Right atrium auricular region (tissue), 2 donors: ENCODE measurements around the gene TLE7. TPM values are rescaled to one million over a fixed set of nuclear protein-coding genes. Genes with fewer than 3 reads are reported as not detected.
A peak's percentile ranks its signal among the peaks of the same experiment; 100 is the strongest.

Source experiments
- DNase-seq: peaks from one replicate; pipeline ENCODE4 v3.0.0-alpha.2; 2019; ENCODE audit warnings: low spot score
- H3K27ac ChIP-seq, 2 donors: fragments of 200-600 bp; sonication (generic); 1 replicate in 1 of 2; 2 replicates in 1 of 2; pipeline ENCODE4 v1.5.1; 2016 to 2019
- H3K27me3 ChIP-seq, 2 donors: fragments of 200-600 bp; sonication (generic); one replicate each; pipeline versions ENCODE4 v1.5.1 to v1.6.0; 2017 to 2019
- H3K36me3 ChIP-seq: fragments of 200-600 bp; sonication (generic); one replicate; pipeline ENCODE4 v1.5.1; 2016
- H3K4me1 ChIP-seq, 2 donors: fragments of 200-600 bp; sonication (generic); one replicate each; pipeline versions ENCODE4 v1.5.1 to v1.6.0; 2017 to 2019
- H3K4me3 ChIP-seq, 2 donors: fragments of 200-600 bp; sonication (generic); 1 replicate in 1 of 2; 2 replicates in 1 of 2; pipeline ENCODE4 v1.5.1; 2017 to 2019; ENCODE audit warnings: mild to moderate bottlenecking in 1 of 2, moderate library complexity in 1 of 2
- H3K9me3 ChIP-seq, 2 donors: fragments of 200-600 bp; sonication (generic); one replicate each; pipeline ENCODE4 v1.5.1; 2019
- total RNA-seq, 2 donors: library from RNA; depleted of rRNA; stranded (reverse); fragments of >200 nt; gene quantifications; one replicate each; pipeline ENCODE4 v1.1.0, GENCODE V29; 2016
- TF ChIP-seq, protein P1 (sequence below), 2 donors: fragments of 200-600 bp; sonication (generic); IDR thresholded peaks; one replicate each; pipeline ENCODE4 v1.5.1; 2019; ENCODE audit warnings: antibody characterized with exemption in 2 of 2

TLE7 gene
- total RNA-seq, 2 donors from 2014 or later = not detected

DNA sequence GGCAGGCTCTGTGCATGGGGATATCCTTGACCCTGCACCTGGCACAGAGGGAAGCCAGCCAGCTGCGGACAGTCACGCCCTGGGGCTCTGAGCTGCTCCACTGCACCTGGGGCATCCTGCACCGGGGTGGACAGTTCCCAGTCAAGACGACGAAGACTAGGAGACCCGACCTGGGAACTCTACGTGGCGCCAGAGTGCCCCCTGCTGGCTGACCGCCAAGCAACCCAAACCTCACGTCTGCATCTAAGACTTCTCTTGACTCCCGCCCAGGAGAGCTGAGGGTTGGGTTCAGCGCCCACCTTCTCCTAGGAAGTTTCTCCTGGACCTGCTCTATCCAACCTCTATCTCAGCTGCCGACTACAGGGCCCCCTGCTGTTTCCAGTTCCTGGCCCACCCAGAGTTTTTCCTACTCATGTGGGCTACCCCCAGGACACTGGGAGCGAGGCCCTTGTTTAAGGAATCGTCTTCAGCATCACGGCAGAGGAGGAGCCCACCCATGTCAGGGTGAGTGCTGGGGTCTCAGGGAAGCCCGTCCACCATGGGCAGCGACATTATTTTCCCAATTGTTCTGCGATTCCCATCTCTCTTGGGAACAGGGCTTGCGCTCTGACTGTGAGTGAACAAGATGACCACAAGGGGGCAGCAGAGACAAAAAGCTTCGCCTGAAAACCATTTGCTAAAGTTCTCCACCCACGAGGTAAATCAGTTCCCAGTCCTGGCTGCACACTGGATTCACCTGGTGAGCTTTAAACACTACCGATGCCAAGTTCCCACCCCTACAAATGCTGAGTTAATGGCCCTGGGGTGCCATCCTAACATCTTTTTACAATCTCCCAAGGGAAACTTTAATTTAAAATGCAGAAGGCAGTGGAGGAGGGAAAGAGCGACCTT, 29.3 kb downstream of the TLE7 start:
- H3K36me3 ChIP-seq = no peaks in the 10 kb centered on the region
- H3K27ac ChIP-seq = no peak overlapping the region
- no peaks in the 10 kb centered on the region for H3K27me3 ChIP-seq
- H3K4me3 ChIP-seq = no peak overlapping the region
- DNase-seq = peak; percentile 74
- no peaks in the 10 kb centered on the region for H3K4me1 ChIP-seq
- H3K9me3 ChIP-seq = no peaks in the 10 kb centered on the region
- TF ChIP-seq, protein P1, sequence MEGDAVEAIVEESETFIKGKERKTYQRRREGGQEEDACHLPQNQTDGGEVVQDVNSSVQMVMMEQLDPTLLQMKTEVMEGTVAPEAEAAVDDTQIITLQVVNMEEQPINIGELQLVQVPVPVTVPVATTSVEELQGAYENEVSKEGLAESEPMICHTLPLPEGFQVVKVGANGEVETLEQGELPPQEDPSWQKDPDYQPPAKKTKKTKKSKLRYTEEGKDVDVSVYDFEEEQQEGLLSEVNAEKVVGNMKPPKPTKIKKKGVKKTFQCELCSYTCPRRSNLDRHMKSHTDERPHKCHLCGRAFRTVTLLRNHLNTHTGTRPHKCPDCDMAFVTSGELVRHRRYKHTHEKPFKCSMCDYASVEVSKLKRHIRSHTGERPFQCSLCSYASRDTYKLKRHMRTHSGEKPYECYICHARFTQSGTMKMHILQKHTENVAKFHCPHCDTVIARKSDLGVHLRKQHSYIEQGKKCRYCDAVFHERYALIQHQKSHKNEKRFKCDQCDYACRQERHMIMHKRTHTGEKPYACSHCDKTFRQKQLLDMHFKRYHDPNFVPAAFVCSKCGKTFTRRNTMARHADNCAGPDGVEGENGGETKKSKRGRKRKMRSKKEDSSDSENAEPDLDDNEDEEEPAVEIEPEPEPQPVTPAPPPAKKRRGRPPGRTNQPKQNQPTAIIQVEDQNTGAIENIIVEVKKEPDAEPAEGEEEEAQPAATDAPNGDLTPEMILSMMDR (IDR thresholded peaks at IDR 0.05) = peak; percentile 75 to 97

DNA sequence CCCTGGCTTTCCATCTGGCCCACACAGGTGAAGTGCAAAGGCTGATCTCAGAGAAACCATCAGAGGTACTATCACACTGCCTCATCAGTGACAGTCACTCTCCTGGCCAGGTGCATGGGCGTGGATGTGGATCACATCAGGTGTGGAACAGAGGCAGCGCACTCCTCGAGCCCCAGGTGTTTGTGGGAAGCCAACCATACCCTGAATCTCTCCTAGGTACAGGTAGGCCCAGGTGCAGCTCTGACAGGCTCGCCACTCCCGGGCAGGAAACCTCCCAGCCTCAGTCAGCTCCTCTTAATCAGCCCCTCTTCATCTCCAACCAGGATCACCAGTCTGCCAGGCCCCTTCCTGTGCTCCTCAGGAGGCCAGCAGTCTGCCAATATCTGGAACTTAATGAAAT, 31.7 kb downstream of the TLE7 start:
- DNase-seq = no peak
- Histone ChIP-seq H3K4me1 (no peaks in the 10 kb centered on the region), H3K9me3 (no peaks in the 10 kb centered on the region), H3K27me3 (no peaks in the 10 kb centered on the region), H3K36me3 (no peaks in the 10 kb centered on the region), H3K4me3 (no peak overlapping the region), H3K27ac (no peak overlapping the region)
- TF ChIP-seq, protein P1 (IDR thresholded peaks at IDR 0.05) = no peak

DNA sequence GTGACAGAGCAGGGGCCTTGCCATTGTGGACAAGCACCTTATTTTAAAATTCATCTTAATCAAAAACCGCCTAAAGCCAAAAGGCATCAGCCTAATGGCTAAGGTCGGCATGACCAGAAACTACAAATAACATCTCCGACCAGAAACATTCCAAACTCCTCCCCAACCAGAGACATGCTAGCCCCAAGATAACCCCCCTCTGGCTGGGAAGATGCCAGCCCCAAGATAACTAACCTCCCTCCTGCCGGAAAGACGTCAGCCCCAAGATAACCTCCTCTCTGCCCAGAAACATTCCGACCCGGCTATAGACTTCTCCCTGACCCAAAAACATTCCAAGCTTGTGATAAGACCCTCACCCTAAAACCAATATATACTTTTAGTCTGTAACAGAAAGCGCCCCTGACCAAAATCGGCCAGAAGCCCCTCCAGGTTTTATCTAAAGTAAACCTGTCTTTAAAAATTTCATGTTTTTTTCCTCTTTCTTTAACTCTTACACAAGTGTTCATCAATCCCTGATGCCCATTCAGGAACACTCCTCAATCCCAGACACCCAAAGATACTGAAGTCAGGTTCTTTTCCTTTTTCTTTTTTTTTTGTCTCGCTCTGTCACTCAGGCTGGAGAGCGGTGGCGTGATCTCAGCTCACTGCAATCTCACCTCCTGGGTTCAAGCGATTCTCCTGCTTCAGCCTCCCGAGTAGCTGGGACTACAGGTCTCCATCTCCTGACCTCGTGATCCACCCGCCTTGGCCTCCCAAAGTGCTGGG, 32.7 kb downstream of the TLE7 start:
- Histone ChIP-seq H3K4me3 (no peak overlapping the region), H3K36me3 (no peaks in the 10 kb centered on the region), H3K27ac (no peak overlapping the region), H3K9me3 (no peaks in the 10 kb centered on the region), H3K4me1 (no peaks in the 10 kb centered on the region), H3K27me3 (no peaks in the 10 kb centered on the region)
- TF ChIP-seq, protein P1 (IDR thresholded peaks at IDR 0.05) = no peak
- no peak for DNase-seq

DNA sequence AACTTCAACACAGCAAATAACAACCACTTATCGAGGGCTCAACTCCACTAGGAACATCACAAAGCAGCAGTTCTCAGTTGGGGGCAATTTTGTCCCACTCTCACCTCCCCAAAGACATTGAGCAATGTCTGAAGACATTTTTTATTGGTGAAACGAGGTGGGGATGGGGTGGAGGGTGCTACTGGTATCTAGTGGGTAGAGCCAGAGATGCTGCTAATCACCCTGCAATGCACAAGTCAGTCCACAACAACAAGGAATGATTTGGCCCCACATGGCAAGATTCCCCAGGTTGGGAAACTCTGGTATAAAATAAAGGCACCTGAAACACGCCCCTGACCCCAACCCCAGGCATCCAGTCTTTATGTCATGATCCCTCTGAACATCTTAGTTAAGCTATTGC, 33.3 kb downstream of the TLE7 start:
- H3K36me3 ChIP-seq = no peaks in the 10 kb centered on the region
- H3K27me3 ChIP-seq = no peaks in the 10 kb centered on the region
- TF ChIP-seq, protein P1 (IDR thresholded peaks at IDR 0.05) = no peak
- DNase-seq = no peak
- no peaks in the 10 kb centered on the region for H3K9me3 ChIP-seq
- H3K27ac ChIP-seq = no peak overlapping the region
- H3K4me1 ChIP-seq = no peaks in the 10 kb centered on the region
- H3K4me3 ChIP-seq = no peak overlapping the region

DNA sequence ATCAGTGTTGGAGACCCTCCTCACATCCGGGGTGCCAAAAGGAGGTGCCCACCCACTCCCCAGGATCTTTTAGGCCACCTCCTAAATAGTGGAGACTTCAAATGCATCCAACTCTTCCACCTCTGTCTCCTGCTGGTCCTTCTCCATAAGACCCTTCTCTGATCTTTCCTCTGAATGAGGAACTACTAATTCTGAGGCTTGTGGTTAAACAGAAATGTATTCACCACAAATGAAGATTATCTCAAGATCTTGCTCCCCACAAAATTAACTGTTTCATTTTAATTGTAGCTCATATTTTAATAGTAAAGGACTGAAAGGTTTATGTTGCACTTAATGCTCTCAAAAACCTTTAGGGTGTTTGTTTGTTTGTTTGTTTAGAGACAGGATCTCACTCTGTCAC, 34.1 kb downstream of the TLE7 start:
- DNase-seq = no peak
- H3K4me1 ChIP-seq = no peaks in the 10 kb centered on the region
- no peak overlapping the region for H3K27ac ChIP-seq
- no peak overlapping the region for H3K4me3 ChIP-seq
- TF ChIP-seq, protein P1 (IDR thresholded peaks at IDR 0.05) = no peak
- H3K9me3 ChIP-seq = no peaks in the 10 kb centered on the region
- H3K27me3 ChIP-seq = no peaks in the 10 kb centered on the region
- no peaks in the 10 kb centered on the region for H3K36me3 ChIP-seq
